Measurements from ENCODE around the gene YBEY.

The YBEY gene

GRCh38 chr21:46294647-46295176 is 8.6 kb downstream of the YBEY start:
- H3K4me3 ChIP-seq (ENCODE audit: low read depth, low read length): no peak overlapping the region
- no peak for TF ChIP-seq CTCF (IDR thresholded peaks at IDR 0.05; ENCODE audit: borderline replicate concordance, insufficient read depth, low read depth, low read length)

- TF ChIP-seq CTCF (IDR thresholded peaks at IDR 0.05; ENCODE audit: borderline replicate concordance, insufficient read depth, low read depth, low read length): no peak
- H3K4me3 ChIP-seq (ENCODE audit: low read depth, low read length): no peak overlapping the region
These were observed 9.1 kb downstream of the YBEY start for GRCh38 chr21:46295177-46295770.

GRCh38 chr21:46295996-46296752 is 10.0 kb downstream of the YBEY start:
- TF ChIP-seq CTCF (IDR thresholded peaks at IDR 0.05; ENCODE audit: borderline replicate concordance, insufficient read depth, low read depth, low read length): no peak
- no peak overlapping the region for H3K4me3 ChIP-seq (ENCODE audit: low read depth, low read length)

GRCh38 chr21:46297338-46298271 is 11.5 kb downstream of the YBEY start:
- no peak overlapping the region for H3K4me3 ChIP-seq (ENCODE audit: low read depth, low read length)
- TF ChIP-seq CTCF (IDR thresholded peaks at IDR 0.05; ENCODE audit: borderline replicate concordance, insufficient read depth, low read depth, low read length): no peak

GRCh38 chr21:46299167-46299566 is 13.0 kb downstream of the YBEY start:
- TF ChIP-seq CTCF (IDR thresholded peaks at IDR 0.05; ENCODE audit: borderline replicate concordance, insufficient read depth, low read depth, low read length): no peak
- no peak overlapping the region for H3K4me3 ChIP-seq (ENCODE audit: low read depth, low read length)

- H3K4me3 ChIP-seq (ENCODE audit: low read depth, low read length): no peak overlapping the region
- TF ChIP-seq CTCF (IDR thresholded peaks at IDR 0.05; ENCODE audit: borderline replicate concordance, insufficient read depth, low read depth, low read length): no peak
These were observed 15.6 kb downstream of the YBEY start for GRCh38 chr21:46301759-46302158.

Data from GM12875 (cell line).